Left lung (tissue), 10 donors: ENCODE results near the gene HS6ST2. TPM values are rescaled to one million over a fixed set of nuclear protein-coding genes. Genes with fewer than 3 reads are reported as not detected.

Experiments
- ATAC-seq: fragments of 200-7000 bp; cut with Tn5 transposase; one replicate; pipeline ENCODE4 v1.9.1; 2020; ENCODE audit warnings: moderate library complexity
- DNase-seq, 4 donors: peaks; one replicate each; pipeline ENCODE4 v3.0.0-alpha.2; 2013 to 2020
- H3K27ac ChIP-seq, 2 donors: fragments of 200-600 bp; sonication (generic) in 1 of 2; one replicate each; pipeline versions ENCODE4 v1.5.0 to v1.8.0; 2020 to 2021
- H3K27me3 ChIP-seq, 2 donors: fragments of 200-600 bp; sonication (generic) in 1 of 2; one replicate each; pipeline versions ENCODE4 v1.5.0 to v1.8.0; 2020 to 2021
- H3K36me3 ChIP-seq, 2 donors: fragments of 200-600 bp; sonication (generic) in 1 of 2; one replicate each; pipeline versions ENCODE4 v1.5.0 to v1.8.0; 2020 to 2021
- H3K4me1 ChIP-seq, 2 donors: fragments of 200-600 bp; one replicate each; pipeline ENCODE4 v1.8.0; 2021
- H3K4me3 ChIP-seq, 2 donors: fragments of 200-600 bp; sonication (generic) in 1 of 2; one replicate each; pipeline versions ENCODE4 v1.5.0 to v1.8.0; 2020 to 2021; ENCODE audit warnings: mild to moderate bottlenecking in 1 of 2
- H3K9me3 ChIP-seq, 2 donors: fragments of 200-600 bp; sonication (generic) in 1 of 2; one replicate each; pipeline versions ENCODE4 v1.5.0 to v1.8.0; 2020 to 2021
- CTCF ChIP-seq, 2 donors: fragments of 200-600 bp; sonication (generic) in 1 of 2; IDR thresholded peaks; one replicate each; pipeline versions ENCODE4 v1.5.0 to v1.8.0; 2021; ENCODE audit warnings: antibody characterized with exemption in 2 of 2
- intact Hi-C, 2 donors: fragments of 100-400 bp; cut with DNase I; formaldehyde crosslinking; loops; one replicate each; pipeline versions ENCODE4 v1.11.2 to v1.14.2; 2022
- polyA plus RNA-seq, 6 donors: library from polyadenylated mRNA; unstranded; fragments of 120-200 nt; gene quantifications; one replicate each; pipeline ENCODE4 v1.2.1, GENCODE V29; 2013; ENCODE audit not compliant: insufficient read length in 6 of 6
- total RNA-seq, 2 donors: library from RNA; stranded (reverse); fragmentation: NEBNext Ultra II Directional; extraction: Animal tissue kit (Norgen Biotek cat#: 25700); gene quantifications; one replicate each; pipeline ENCODE4 v1.2.1, GENCODE V29; 2021
- donor health status: DM: no; HTN: yes; CAD: no.
- donor health status: DM: no; HTN: no; CAD: no.

The HS6ST2 gene
- total and polyA plus RNA-seq, 8 donors, result 1.0 to 22.9 (median 15.2) TPM

DNA sequence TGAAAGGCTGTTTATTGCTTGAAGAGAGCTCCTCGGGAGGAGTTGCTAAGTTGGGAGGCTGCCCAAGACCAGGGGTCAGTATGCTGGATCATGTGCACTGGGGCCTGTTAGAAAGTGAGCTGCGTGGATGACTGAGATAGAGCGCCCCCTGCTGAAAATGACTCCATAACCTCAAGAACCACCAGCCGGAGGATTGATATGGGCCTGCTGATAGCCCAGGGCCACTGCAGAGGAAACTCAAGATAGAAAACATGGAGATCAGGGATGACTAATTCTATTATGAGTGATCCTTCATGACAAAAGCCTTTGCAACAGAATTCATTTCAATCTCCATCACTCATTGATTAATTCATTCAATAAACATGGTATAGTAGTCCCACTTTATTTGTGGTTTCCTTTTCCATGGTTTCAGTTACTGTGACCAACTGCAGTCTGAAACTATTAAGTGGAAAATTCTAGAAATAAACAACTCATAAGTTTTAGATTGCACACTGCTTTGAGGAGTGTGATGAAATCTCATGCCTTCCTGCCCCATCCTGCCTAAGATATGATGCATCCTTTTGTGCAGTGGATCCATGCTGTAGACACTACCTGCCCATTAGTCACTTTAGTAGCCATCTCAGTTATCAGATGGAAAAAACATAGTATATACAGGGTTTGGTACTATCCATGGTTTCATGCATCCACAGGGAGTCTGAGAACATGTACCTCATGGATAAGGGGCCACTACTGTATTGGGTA, 342.9 kb downstream of the HS6ST2 start:
- Histone ChIP-seq H3K27ac (no peak overlapping the region), H3K4me3 (no peak overlapping the region), H3K36me3 (no peaks in the 10 kb centered on the region), H3K27me3 (peaks cover 0 to 7% of the 10 kb centered on the region in 2 donors), H3K9me3 (no peaks in the 10 kb centered on the region), H3K4me1 (no peaks in the 10 kb centered on the region)
- ATAC-seq (peak; percentile 75), DNase-seq (peak in 1 of 4 donors; percentile 40)
- peak; percentile 28 to 29 for TF ChIP-seq CTCF (IDR thresholded peaks at IDR 0.05)
- intact Hi-C loops, result loop anchor here in 1 of 2 donors (10.0 kb wide), 1 partner anchor 391 kb away; no protein-coding TSS in a partner anchor

DNA sequence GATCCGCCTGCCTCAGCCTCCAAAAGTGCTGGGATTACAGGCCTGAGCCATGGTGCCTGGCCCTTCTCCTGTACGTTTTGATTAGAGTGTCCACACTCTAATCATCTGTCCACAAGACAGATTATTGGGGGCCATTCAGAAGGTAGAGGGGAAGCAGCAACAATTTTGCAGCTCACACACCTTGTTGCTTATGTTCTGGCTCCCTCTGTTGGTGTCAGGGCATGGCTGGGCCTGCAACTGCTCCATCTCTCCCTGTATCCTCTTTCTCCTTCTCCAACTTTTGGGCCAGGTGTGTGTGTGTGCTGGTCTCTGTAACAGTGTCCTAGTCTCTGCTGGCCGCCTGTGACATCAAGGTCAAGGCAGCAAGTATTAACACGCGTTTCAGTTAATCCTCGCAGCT, 344.1 kb downstream of the HS6ST2 start:
- Histone ChIP-seq H3K4me1 (no peaks in the 10 kb centered on the region), H3K4me3 (no peak overlapping the region), H3K27me3 (peaks cover 0 to 7% of the 10 kb centered on the region in 2 donors), H3K27ac (no peak overlapping the region), H3K36me3 (no peaks in the 10 kb centered on the region), H3K9me3 (no peaks in the 10 kb centered on the region)
- peak; percentile 22 for ATAC-seq
- intact Hi-C loops, result loop anchor here in 1 of 2 donors (5.0 to 10.0 kb wide), 2 partner anchors 322 to 389 kb away; no protein-coding TSS in a partner anchor
- DNase-seq, result no peak
- TF ChIP-seq CTCF (IDR thresholded peaks at IDR 0.05), result no peak

DNA sequence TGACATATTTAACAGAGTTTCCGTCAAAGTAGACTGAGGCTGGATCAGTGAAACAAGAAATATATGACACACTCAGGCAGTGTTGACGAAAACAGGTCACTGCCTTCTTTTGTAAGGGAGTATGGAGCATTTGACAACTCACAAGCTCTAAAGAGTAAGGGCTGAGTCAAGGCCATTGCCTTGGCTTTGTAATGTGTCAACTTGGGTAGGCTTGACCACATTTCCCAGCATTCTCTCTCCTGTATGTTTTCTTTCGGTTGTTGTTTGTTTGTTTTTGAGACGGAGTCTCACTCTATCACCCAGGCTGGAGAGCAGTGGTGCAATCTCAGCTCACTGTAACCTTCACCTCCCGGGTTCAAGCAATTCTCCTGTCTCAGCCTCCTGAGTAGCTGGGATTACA, 344.6 kb downstream of the HS6ST2 start:
- DNase-seq (no peak), ATAC-seq (no peak)
- TF ChIP-seq CTCF (IDR thresholded peaks at IDR 0.05), result no peak
- Histone ChIP-seq H3K4me1 (no peaks in the 10 kb centered on the region), H3K4me3 (no peak overlapping the region), H3K36me3 (no peaks in the 10 kb centered on the region), H3K27ac (no peak overlapping the region), H3K9me3 (no peaks in the 10 kb centered on the region), H3K27me3 (peaks cover 0 to 7% of the 10 kb centered on the region in 2 donors)
- intact Hi-C loops, result loop anchor here in 1 of 2 donors (5.0 to 10.0 kb wide), 2 partner anchors 322 to 389 kb away; no protein-coding TSS in a partner anchor

DNA sequence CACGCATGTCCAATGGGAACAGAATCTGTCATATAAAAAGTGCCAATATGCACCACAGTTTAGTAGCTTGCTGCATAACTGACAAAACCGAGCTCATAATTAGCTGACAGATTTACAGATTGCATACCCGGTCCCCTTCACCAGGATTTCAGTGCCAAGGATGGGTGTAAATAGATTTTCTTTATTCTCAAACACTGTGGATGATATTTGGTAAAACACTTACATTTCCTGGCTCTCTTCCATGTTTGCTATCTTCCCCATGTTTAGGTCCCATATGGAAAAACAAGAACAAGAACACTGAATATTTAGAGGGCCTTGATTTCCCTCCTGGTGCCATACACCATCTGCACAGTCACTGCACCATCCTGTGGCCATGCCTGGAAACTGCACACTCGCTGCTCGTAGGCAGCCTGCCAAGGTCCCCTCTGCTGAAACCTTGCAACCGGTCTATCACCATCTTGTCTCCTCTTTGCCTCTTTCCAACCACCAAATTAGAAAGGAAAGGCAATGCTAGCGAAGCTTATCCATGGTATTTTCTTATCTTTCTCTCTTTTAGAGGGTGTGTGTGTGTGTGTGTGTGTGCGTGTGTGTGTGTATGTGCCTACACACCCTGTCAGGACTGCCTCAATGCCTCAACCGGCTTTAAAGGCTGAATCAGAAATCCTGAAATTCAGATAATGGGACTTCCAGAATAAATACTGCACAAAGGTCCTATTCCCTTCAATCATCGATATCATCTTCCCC, 345.4 kb downstream of the HS6ST2 start:
- DNase-seq, result peak in 2 of 4 donors; percentile 31 to 46
- no peaks in the 10 kb centered on the region for H3K4me1 ChIP-seq
- peaks cover 0 to 7% of the 10 kb centered on the region in 2 donors for H3K27me3 ChIP-seq
- intact Hi-C loops, result loop anchor here in 1 of 2 donors (5.0 to 10.0 kb wide), 2 partner anchors 321 to 388 kb away; no protein-coding TSS in a partner anchor
- ATAC-seq, result peak; percentile 79
- no peak overlapping the region for H3K4me3 ChIP-seq
- H3K36me3 ChIP-seq, result no peaks in the 10 kb centered on the region
- no peaks in the 10 kb centered on the region for H3K9me3 ChIP-seq
- H3K27ac ChIP-seq, result no peak overlapping the region
- TF ChIP-seq CTCF (IDR thresholded peaks at IDR 0.05), result peak; percentile 39 to 55

DNA sequence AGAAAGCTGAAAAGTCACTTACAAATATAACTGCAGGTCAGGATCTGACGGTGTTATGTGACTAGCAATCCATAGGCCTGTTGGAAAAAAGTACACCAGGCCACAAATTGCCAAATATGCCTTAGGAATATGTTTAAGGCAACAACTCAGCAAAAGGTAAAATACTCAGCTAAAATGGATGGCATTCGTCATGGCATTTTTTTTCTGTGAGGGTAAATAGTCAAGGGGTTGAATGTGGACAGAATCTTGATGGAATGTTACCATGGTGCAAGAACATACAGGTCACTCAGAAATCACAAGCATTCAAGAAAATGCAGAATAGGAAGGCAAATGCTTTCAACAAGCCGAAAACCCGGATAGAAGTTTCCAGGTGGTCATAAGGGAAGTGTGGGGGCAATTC, 347.9 kb downstream of the HS6ST2 start:
- Histone ChIP-seq H3K4me3 (no peak overlapping the region), H3K9me3 (no peaks in the 10 kb centered on the region), H3K4me1 (no peaks in the 10 kb centered on the region), H3K27ac (no peak overlapping the region), H3K27me3 (peaks cover 0 to 7% of the 10 kb centered on the region in 2 donors), H3K36me3 (no peaks in the 10 kb centered on the region)
- intact Hi-C loops, result loop anchor here in 1 of 2 donors (5.0 to 10.0 kb wide), 2 partner anchors 318 to 386 kb away; no protein-coding TSS in a partner anchor
- DNase-seq (no peak), ATAC-seq (no peak)
- no peak for TF ChIP-seq CTCF (IDR thresholded peaks at IDR 0.05)
